Activated T-helper 1 cell treated with anti-CD3 and anti-CD28 coated beads, Interleukin-12 subunit alpha, Interleukin-12 subunit beta, Interleukin-2, Interleukin-4 antibody, amounts not matched to agents 30 ng/mL and 10 ng/mL and 1 ng/mL, durations not matched to agents 14 hours and 24 hours and 36 hours (primary cell): ENCODE data around the gene CEP170B. TPM values are rescaled to one million over a fixed set of nuclear protein-coding genes. Genes with fewer than 3 reads are reported as not detected.
"Not testable (repeated sequence)": the region's sequence is repeated elsewhere in the genome, so short reads cannot be mapped to it uniquely, and the experiment has no call there.

ENCODE experiments used
- DNase-seq: peaks from one replicate; pipeline ENCODE4 v3.0.0; 2021; ENCODE audit warnings: low spot score
- H3K27ac Mint-ChIP-seq: one replicate; pipeline ENCODE4 v1.8.0; 2021; ENCODE audit warnings: mild to moderate bottlenecking, mixed read lengths
- H3K27me3 Mint-ChIP-seq: one replicate; pipeline ENCODE4 v1.8.0; 2022; ENCODE audit warnings: mild to moderate bottlenecking, moderate library complexity, mixed read lengths; ENCODE audit not compliant: insufficient read depth
- H3K36me3 Mint-ChIP-seq: one replicate; pipeline ENCODE4 v1.8.0; 2021; ENCODE audit warnings: low read depth, mixed read lengths
- H3K4me1 Mint-ChIP-seq: one replicate; pipeline ENCODE4 v1.8.0; 2021; ENCODE audit warnings: low read depth, mixed read lengths
- H3K4me3 Mint-ChIP-seq: one replicate; pipeline ENCODE4 v1.8.0; 2021; ENCODE audit warnings: mild to moderate bottlenecking, moderate library complexity, mixed read lengths
- H3K9me3 Mint-ChIP-seq: one replicate; pipeline ENCODE4 v1.8.0; 2021; ENCODE audit warnings: mixed read lengths
- intact Hi-C: fragments of 100-400 bp; cut with micrococcal nuclease; formaldehyde crosslinking; loops from one replicate; pipeline ENCODE4 v1.15.1; 2024
- total RNA-seq: library from RNA; stranded (reverse); gene quantifications from 2 replicates; pipeline ENCODE4 v1.2.3, GENCODE V29; 2022

The CEP170B gene
- total RNA-seq, 1 donor from 2014 or later, result 9.8 TPM

DNA sequence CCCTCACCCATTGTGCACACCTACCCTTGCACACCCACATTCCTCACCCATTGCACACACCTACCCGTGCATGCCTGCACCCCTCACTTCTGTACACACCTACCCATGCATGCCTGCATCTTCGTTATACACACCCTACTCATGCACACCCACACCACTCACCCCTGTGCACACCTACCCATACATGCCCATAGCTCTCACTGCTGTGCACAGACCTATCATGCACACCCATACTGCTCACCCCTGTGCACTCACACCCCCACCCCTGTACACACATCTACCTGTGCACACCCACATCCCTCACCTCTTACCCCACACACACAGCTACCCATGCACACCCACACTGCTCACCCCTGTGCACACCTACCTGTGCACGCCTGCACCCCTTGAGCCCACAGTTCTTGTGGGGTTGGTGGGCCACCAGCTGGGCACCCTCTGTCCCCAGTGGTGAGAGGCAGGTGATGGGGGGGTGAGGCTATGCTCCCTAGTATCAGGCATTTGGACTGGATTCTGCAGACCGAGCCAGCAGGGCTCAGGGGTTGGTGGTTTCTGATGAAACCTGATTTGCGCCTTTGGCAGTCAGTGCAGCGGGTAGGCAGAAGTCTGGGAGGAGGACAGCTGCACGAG, 15.6 kb downstream of the CEP170B start:
- no peaks in the 10 kb centered on the region for H3K4me1 Mint-ChIP-seq
- H3K27ac Mint-ChIP-seq, result no peak overlapping the region
- H3K4me3 Mint-ChIP-seq, result no peak overlapping the region
- no peaks in the 10 kb centered on the region for H3K9me3 Mint-ChIP-seq
- H3K27me3 Mint-ChIP-seq, result no peaks in the 10 kb centered on the region
- intact Hi-C loops, result no loop called here
- H3K36me3 Mint-ChIP-seq, result no peaks in the 10 kb centered on the region
- DNase-seq, result no peak

DNA sequence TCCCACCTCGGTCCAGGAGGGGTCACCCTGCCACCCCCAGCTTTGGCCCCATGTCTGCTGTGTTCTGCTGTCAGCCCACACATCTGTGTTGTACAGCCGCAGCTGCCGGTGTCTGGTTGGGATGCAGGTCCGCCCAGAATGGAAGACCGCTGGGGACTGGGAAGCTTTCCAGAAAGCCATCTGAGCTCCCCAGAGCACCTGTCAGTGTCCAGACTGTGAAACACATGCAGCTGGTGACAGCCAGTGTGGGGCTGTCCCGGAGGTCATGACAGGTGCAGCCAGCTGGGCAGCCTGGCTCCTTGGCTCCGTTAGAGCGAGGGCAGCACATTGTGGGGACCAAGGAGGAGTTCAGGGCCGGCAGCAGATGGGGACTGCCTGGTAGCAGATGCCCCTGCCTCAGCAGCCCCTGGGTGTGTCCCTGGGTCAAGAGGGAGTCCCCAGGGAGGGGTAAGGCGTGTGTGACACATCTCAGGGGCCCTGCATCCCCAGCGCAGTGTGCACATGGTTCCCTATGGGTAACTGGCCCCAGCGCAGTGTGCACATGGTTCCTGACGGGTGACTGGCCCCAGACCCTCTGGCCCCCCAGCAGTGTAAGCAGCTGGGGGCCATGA, 16.4 kb downstream of the CEP170B start:
- Mint-ChIP-seq H3K9me3 (no peaks in the 10 kb centered on the region), H3K36me3 (no peaks in the 10 kb centered on the region), H3K27ac (no peak overlapping the region), H3K4me3 (no peak overlapping the region), H3K4me1 (no peaks in the 10 kb centered on the region), H3K27me3 (no peaks in the 10 kb centered on the region)
- DNase-seq, result no peak
- intact Hi-C loops, result no loop called here

GRCh38 chr14:104882325-104882973, 17.4 kb downstream of the CEP170B start:
- Mint-ChIP-seq H3K4me1 (no peaks in the 10 kb centered on the region), H3K4me3 (no peak overlapping the region)
- no peak for DNase-seq

GRCh38 chr14:104882991-104883660, 18.1 kb downstream of the CEP170B start:
- Mint-ChIP-seq H3K27me3 (no peaks in the 10 kb centered on the region), H3K4me1 (no peaks in the 10 kb centered on the region), H3K9me3 (no peaks in the 10 kb centered on the region), H3K36me3 (no peaks in the 10 kb centered on the region), H3K4me3 (no peak overlapping the region), H3K27ac (no peak overlapping the region)
- intact Hi-C loops, result no loop called here
- DNase-seq, result no peak

More at GRCh38 chr14:104882325-104882973, 17.4 kb downstream of the CEP170B start:
- Mint-ChIP-seq H3K27me3 (no peaks in the 10 kb centered on the region), H3K36me3 (no peaks in the 10 kb centered on the region), H3K27ac (no peak overlapping the region), H3K9me3 (no peaks in the 10 kb centered on the region)
- intact Hi-C loops, result no loop called here

GRCh38 chr14:104883681-104884361, 18.8 kb downstream of the CEP170B start:
- intact Hi-C loops, result no loop called here
- H3K9me3 Mint-ChIP-seq, result no peaks in the 10 kb centered on the region
- no peaks in the 10 kb centered on the region for H3K4me1 Mint-ChIP-seq
- no peaks in the 10 kb centered on the region for H3K27me3 Mint-ChIP-seq
- H3K4me3 Mint-ChIP-seq, result no peak overlapping the region
- no peak for DNase-seq
- H3K36me3 Mint-ChIP-seq, result no peaks in the 10 kb centered on the region
- H3K27ac Mint-ChIP-seq, result no peak overlapping the region

- H3K9me3 Mint-ChIP-seq, H3K36me3 Mint-ChIP-seq, H3K27ac Mint-ChIP-seq, H3K27me3 Mint-ChIP-seq, DNase-seq, intact Hi-C loops, H3K4me3 Mint-ChIP-seq, H3K4me1 Mint-ChIP-seq: not testable (repeated sequence)
Observed at GRCh38 chr14:104884381-104884780, 19.3 kb downstream of the CEP170B start.

DNA sequence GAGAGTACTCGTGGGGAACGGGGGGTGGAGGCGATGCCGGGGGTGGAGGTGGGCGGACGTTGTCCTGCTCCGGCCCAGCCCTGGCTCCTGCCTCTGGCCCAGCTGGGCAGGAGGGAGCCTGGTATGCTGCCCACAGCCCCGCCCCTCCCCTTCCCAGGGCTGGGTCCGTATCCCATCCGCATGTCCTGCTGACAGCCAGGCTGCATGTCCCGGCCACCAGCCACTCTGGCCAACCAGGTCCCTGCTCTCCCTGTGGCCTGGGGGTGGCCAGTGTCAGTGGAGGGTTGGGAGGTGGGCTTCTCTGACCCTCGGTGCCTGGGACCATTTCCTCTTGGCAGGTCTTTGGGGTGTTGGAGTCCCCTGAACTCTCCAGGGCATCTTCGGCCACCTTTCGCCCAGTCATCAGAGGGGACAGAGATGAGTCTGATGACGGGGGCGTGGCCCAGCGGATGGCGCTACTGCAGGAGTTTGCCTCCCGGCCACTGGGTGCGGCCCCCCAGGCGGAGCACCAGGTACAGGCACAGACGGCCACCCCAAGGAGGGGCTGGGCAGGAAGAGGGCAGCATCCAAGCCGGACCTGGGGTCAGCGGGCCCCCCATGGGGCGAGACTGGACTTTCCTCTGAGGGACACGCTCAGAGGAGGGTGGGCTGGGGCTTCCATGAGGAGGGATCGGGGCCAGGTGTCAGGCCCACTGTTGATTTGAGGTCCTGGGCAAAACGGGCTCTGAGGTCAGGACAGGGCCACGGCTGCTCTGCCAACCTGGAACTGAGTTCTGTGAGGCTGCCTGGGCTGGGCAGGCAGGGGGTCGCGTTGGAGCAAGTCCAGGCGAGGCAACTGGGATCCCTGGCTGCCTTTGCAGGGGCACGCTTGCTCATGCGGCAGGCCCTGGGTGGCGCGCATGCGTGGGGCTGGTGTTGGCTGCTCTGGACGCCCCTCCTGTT, 20.2 kb downstream of the CEP170B start:
- intact Hi-C loops, result no loop called here
- DNase-seq, result no peak
- no peaks in the 10 kb centered on the region for H3K36me3 Mint-ChIP-seq
- H3K4me3 Mint-ChIP-seq, result no peak overlapping the region
- H3K9me3 Mint-ChIP-seq, result no peaks in the 10 kb centered on the region
- no peaks in the 10 kb centered on the region for H3K27me3 Mint-ChIP-seq
- no peaks in the 10 kb centered on the region for H3K4me1 Mint-ChIP-seq
- no peak overlapping the region for H3K27ac Mint-ChIP-seq

GRCh38 chr14:104885973-104886689, 21.1 kb downstream of the CEP170B start:
- H3K27ac Mint-ChIP-seq, result no peak overlapping the region

DNA sequence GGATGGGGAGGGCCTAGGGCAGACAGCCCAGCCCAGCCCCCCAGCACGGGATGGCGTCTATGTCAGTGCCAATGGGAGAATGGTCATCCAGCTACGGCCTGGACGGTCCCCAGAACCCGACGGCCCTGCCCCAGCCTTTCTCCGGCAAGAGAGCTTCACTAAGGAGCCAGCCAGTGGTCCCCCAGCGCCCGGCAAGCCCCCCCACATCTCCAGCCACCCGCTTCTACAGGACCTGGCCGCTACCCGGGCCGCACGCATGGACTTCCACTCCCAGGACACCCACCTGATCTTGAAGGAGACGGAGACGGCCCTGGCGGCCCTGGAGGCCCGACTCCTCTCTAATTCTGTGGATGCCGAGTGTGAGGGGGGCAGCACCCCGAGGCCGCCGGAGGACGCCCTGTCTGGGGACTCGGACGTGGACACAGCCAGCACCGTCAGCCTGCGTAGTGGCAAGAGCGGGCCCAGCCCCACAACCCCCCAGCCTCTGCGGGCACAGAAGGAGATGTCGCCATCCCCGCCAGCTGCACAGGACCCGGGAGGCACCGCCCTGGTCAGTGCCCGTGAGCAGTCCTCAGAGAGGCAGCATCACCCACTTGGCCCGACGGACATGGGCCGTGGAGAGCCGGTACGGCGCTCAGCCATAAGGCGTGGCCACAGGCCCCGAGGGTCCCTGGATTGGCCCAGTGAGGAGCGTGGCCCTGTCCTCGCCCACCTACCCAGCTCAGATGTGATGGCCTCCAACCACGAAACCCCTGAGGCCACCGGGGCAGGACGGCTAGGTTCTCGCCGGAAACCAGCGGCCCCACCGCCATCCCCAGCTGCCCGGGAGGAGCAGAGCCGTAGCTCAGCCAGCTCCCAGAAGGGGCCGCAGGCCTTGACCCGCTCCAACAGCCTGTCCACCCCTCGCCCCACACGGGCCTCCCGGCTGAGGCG, 21.9 kb downstream of the CEP170B start:
- intact Hi-C loops, result no loop called here

More at GRCh38 chr14:104885973-104886689, 21.1 kb downstream of the CEP170B start:
- intact Hi-C loops, result no loop called here
- no peaks in the 10 kb centered on the region for H3K4me1 Mint-ChIP-seq
- H3K9me3 Mint-ChIP-seq, result no peaks in the 10 kb centered on the region
- no peaks in the 10 kb centered on the region for H3K27me3 Mint-ChIP-seq
- H3K36me3 Mint-ChIP-seq, result no peaks in the 10 kb centered on the region
- H3K4me3 Mint-ChIP-seq, result no peak overlapping the region
- DNase-seq, result no peak

GRCh38 chr14:104887623-104888488, 22.8 kb downstream of the CEP170B start:
- no peaks in the 10 kb centered on the region for H3K9me3 Mint-ChIP-seq
- no peak overlapping the region for H3K27ac Mint-ChIP-seq
- H3K4me3 Mint-ChIP-seq, result no peak overlapping the region
- no peaks in the 10 kb centered on the region for H3K36me3 Mint-ChIP-seq
- no peak for DNase-seq
- no peaks in the 10 kb centered on the region for H3K4me1 Mint-ChIP-seq
- no peaks in the 10 kb centered on the region for H3K27me3 Mint-ChIP-seq
- intact Hi-C loops, result no loop called here

More for the DNA sequence above, 21.9 kb downstream of the CEP170B start:
- Mint-ChIP-seq H3K4me1 (no peaks in the 10 kb centered on the region), H3K27ac (no peak overlapping the region), H3K4me3 (no peak overlapping the region), H3K9me3 (no peaks in the 10 kb centered on the region), H3K27me3 (no peaks in the 10 kb centered on the region), H3K36me3 (no peaks in the 10 kb centered on the region)
- DNase-seq, result no peak
